Endothelial cell of umbilical vein (primary cell): Measurements from ENCODE around the gene PERCC1. TPM values are rescaled to one million over a fixed set of nuclear protein-coding genes. Genes with fewer than 3 reads are reported as not detected.

Experiments used
- BruUV-seq: library from RNA; stranded (reverse); fragments of 400-500 nt; replicated peaks from 2 replicates; lab custom pipeline; 2021; lab: Mats Ljungman, UMichigan
- CTCF ChIA-PET: fragments of 300-600, 350-600 bp; sonication (Branson Sonifier 250); formaldehyde crosslinking; loops from one replicate; lab custom pipeline; 2021; ENCODE audit warnings: antibody characterized with exemption, inconsistent platforms; lab: Charles Lee
- POLR2A ChIA-PET: fragments of 300-600, 350-600 bp; sonication (Branson Sonifier 250); formaldehyde crosslinking; loops from one replicate; lab custom pipeline; 2021; ENCODE audit warnings: antibody characterized with exemption, inconsistent platforms; lab: Charles Lee
- DNase-seq: peaks from one replicate; pipeline ENCODE4 v3.0.0-alpha.2; 2011; ENCODE audit warnings: low read depth, low spot score
- FAIRE-seq: peaks from 2 replicates; lab custom pipeline; 2011; peaks lifted over from hg19 to GRCh38; lab: Jason Lieb, UNC
- H2AFZ ChIP-seq: 2 replicates; pipeline ENCODE4 v1.6.0; 2012; ENCODE audit warnings: low read depth, low read length, control low read depth, inconsistent platforms
- H3K27ac ChIP-seq: 2 replicates; pipeline ENCODE4 v1.5.1; 2011; ENCODE audit warnings: low read depth, mild to moderate bottlenecking, control low read depth, low read length, moderate library complexity; ENCODE audit not compliant: insufficient read depth
- H3K27me3 ChIP-seq, 2 experiments: 2 replicates each; pipeline versions ENCODE4 v1.6.0 to v1.6.1; 2011; ENCODE audit warnings: low read length in 2 of 2, mixed read lengths in 1 of 2; ENCODE audit not compliant: control insufficient read depth in 2 of 2, insufficient read depth in 2 of 2
- H3K36me3 ChIP-seq, 2 experiments: 2 replicates in 1 of 2; 3 replicates in 1 of 2; pipeline ENCODE4 v1.5.1; 2011; ENCODE audit warnings: low read length in 2 of 2, mild to moderate bottlenecking in 1 of 2, moderate library complexity in 1 of 2; ENCODE audit not compliant: control insufficient read depth in 2 of 2, insufficient read depth in 2 of 2; ENCODE audit errors: extremely low read depth in 1 of 2
- H3K4me1 ChIP-seq: 3 replicates; pipeline ENCODE4 v1.5.1; 2011; ENCODE audit warnings: mild to moderate bottlenecking, low read length; ENCODE audit not compliant: control insufficient read depth, insufficient read depth; ENCODE audit errors: extremely low read depth
- H3K4me2 ChIP-seq: 2 replicates; pipeline ENCODE4 v1.6.1; 2011; ENCODE audit warnings: low read length, control low read depth, mixed read lengths; ENCODE audit not compliant: insufficient read depth
- H3K4me3 ChIP-seq, 3 experiments: fragments of 200-600 bp in 1 of 3; sonication (generic), shearing (Covaris generic) in 1 of 3; replicated peaks in 1 of 3; 2 replicates each; pipeline ENCODE4 v1.5.1; 2011 to 2016; ENCODE audit warnings: control low read depth in 3 of 3, low read length in 3 of 3, mild to moderate bottlenecking in 2 of 3, inconsistent platforms in 1 of 3, low read depth in 1 of 3, moderate library complexity in 1 of 3; ENCODE audit not compliant: insufficient read depth in 1 of 3
- H3K79me2 ChIP-seq: 2 replicates; pipeline ENCODE4 v1.6.0; 2012; ENCODE audit warnings: low read length, inconsistent platforms; ENCODE audit not compliant: control insufficient read depth, insufficient read depth
- H3K9ac ChIP-seq: replicated peaks from 2 replicates; pipeline ENCODE3; 2011; ENCODE audit warnings: low read length, control low read depth; ENCODE audit not compliant: insufficient read depth; ENCODE audit errors: extremely low read depth
- H3K9me1 ChIP-seq: replicated peaks from 3 replicates; pipeline ENCODE4 v1.6.0; 2011; ENCODE audit warnings: mild to moderate bottlenecking, low read length; ENCODE audit not compliant: control insufficient read depth, insufficient read depth; ENCODE audit errors: extremely low read depth
- H3K9me3 ChIP-seq: replicated peaks from 2 replicates; pipeline ENCODE4 v1.5.1; 2012; ENCODE audit warnings: low read length, inconsistent platforms; ENCODE audit not compliant: control insufficient read depth, insufficient read depth
- H4K20me1 ChIP-seq: replicated peaks from 2 replicates; pipeline ENCODE3; 2011; ENCODE audit warnings: mild to moderate bottlenecking, low read length; ENCODE audit not compliant: control insufficient read depth, insufficient read depth; ENCODE audit errors: extremely low read depth
- EZH2 ChIP-seq: IDR thresholded peaks from 2 replicates; pipeline ENCODE4 v1.6.1; 2012; ENCODE audit warnings: borderline replicate concordance, low read depth, mild to moderate bottlenecking, moderate library complexity, low read length, inconsistent platforms; ENCODE audit not compliant: severe bottlenecking
- FOS ChIP-seq: IDR thresholded peaks from 2 replicates; pipeline ENCODE4 v1.6.1; 2011; ENCODE audit warnings: mild to moderate bottlenecking, low read length, moderate library complexity, borderline replicate concordance; ENCODE audit not compliant: insufficient read depth
- GATA2 ChIP-seq: IDR thresholded peaks from 2 replicates; pipeline ENCODE4 v1.7.0; 2011; ENCODE audit warnings: low read depth, mild to moderate bottlenecking, moderate library complexity, mixed read lengths, low read length; ENCODE audit not compliant: insufficient read length, insufficient read depth
- JUN ChIP-seq: IDR thresholded peaks from 2 replicates; pipeline ENCODE4 v1.6.1; 2011; ENCODE audit warnings: borderline replicate concordance, low read depth; ENCODE audit not compliant: insufficient read length, insufficient read depth
- MYC ChIP-seq: IDR thresholded peaks from one replicate; pipeline ENCODE4 v1.6.1; 2011; ENCODE audit warnings: mild to moderate bottlenecking, low read depth, low read length
- POLR2A ChIP-seq: IDR thresholded peaks from 2 replicates; pipeline ENCODE4 v1.6.1; 2012; ENCODE audit warnings: low read depth, mild to moderate bottlenecking, control low read depth, low read length
- POLR2AphosphoS5 ChIP-seq: IDR thresholded peaks from 2 replicates; pipeline ENCODE4 v1.6.1; 2012; ENCODE audit warnings: low read depth, mild to moderate bottlenecking, control low read depth, low read length, moderate library complexity; ENCODE audit not compliant: insufficient read depth
- dilution Hi-C: fragments of 300-500 bp; cut with MboI; formaldehyde crosslinking; loops from one replicate; pipeline ENCODE4 v1.15.0; 2019; ENCODE audit warnings: low sequenced_read_pairs; ENCODE audit not compliant: extremely low pct_ligation_motif_present
- intact Hi-C: fragments of 100-400 bp; cut with micrococcal nuclease; formaldehyde crosslinking; loops from one replicate; pipeline ENCODE4 v1.10.0; 2022
- polyA plus RNA-seq, 4 experiments: library from polyadenylated mRNA; depleted of rRNA in 3 of 4; stranded (reverse) in 3 of 4; unstranded in 1 of 4; fragments of >200 nt; gene quantifications; 2 replicates each; pipeline versions ENCODE4 v1.2.1 to v1.2.3, GENCODE V29; 2011 to 2012; ENCODE audit warnings: missing spikeins in 1 of 4
- total RNA-seq: library from RNA; stranded (reverse); gene quantifications from 2 replicates; pipeline ENCODE4 v1.2.3, GENCODE V29; 2021
- TF ChIP-seq, protein P1 (sequence below), 2 donors: IDR thresholded peaks; 1 replicate in 1 of 2; 2 replicates in 1 of 2; pipeline ENCODE4 v1.5.1; 2011; ENCODE audit warnings: low read length in 2 of 2, mild to moderate bottlenecking in 2 of 2, moderate library complexity in 2 of 2, control low read depth in 1 of 2, inconsistent platforms in 1 of 2, low read depth in 1 of 2; ENCODE audit not compliant: insufficient read depth in 1 of 2; ENCODE audit errors: extremely low read depth in 1 of 2
- TF ChIP-seq, protein P2 (sequence below): IDR thresholded peaks from 2 replicates; pipeline ENCODE4 v1.6.1; 2011; ENCODE audit not compliant: insufficient read depth, insufficient read length

The PERCC1 gene
- total and polyA plus RNA-seq, 2 donors (not counting 3 experiments of a cell fraction or from before 2014, with no cell fraction given), result not detected

DNA sequence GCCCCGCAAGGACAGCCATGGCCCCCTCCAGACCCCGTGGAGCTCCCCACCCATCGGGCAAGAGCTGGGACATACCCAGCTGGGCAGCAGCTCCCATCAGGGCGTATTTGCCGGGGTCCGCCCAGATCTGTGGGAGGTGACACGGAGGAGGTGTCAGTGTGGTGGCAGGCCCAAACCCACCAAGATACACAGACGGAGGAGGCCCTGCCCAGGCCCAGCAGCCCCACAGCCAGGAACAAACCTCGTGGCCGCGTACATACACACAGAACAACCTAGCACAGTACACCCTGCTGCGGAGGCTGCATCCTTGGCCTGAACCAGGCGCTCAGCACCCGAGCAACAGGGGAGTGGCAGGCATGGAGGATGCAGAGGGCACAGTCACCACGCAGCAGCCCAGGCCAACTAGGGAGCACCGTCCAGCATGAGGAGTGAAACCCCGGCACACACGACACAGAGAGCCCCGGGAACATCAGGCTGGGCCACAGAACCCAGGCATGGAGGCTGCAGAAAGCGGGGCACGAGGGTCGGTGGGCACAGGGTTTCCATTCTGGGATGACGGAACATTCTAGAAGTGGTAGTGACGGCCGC, 18.4 kb downstream of the PERCC1 start:
- Histone ChIP-seq H3K9ac (no peak overlapping the region), H2AFZ (no peak overlapping the region), H3K36me3 (peaks cover 0 to 43% of the 10 kb centered on the region in 2 experiments), H3K27me3 (no peaks in the 10 kb centered on the region), H3K9me1 (no peaks in the 10 kb centered on the region), H3K79me2 (no peaks in the 10 kb centered on the region), H3K27ac (no peak overlapping the region), H3K9me3 (no peaks in the 10 kb centered on the region), H3K4me3 (no peak overlapping the region), H4K20me1 (no peaks in the 10 kb centered on the region), H3K4me1 (no peaks in the 10 kb centered on the region), H3K4me2 (no peak overlapping the region)
- FAIRE-seq (no peak), DNase-seq (no peak)
- POLR2A ChIA-PET, result no interaction called here
- no peak for TF ChIP-seq GATA2
- no TSS peak for BruUV-seq
- dilution Hi-C loops (no loop called here), intact Hi-C loops (no loop called here)
- CTCF ChIA-PET, result no interaction called here

DNA sequence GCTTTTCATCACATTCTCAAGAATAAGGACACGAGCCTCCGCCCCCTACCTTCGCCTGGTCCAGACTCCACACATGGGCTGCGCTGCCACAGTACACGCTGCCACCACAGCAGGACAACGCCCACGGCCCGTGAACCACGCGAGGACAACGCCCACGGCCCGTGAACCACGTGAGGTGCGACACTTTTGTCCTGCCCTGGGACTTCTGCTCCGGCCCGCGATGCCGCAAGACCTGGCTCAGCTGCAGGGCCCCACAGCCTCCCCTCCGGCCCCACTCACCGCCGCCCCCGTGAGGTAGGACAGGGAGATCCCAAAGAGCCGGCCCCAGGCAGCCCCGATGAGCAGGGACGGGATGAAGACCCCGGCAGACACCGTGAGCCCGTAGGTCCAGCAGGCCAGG, 19.3 kb downstream of the PERCC1 start:
- H4K20me1 ChIP-seq, result no peaks in the 10 kb centered on the region
- peaks cover 0 to 51% of the 10 kb centered on the region in 2 experiments for H3K36me3 ChIP-seq
- no peak for FAIRE-seq
- ChIA-PET CTCF (no interaction called here), POLR2A (no interaction called here)
- no peaks in the 10 kb centered on the region for H3K9me1 ChIP-seq
- no peak overlapping the region for H3K4me3 ChIP-seq
- intact Hi-C loops (no loop called here), dilution Hi-C loops (no loop called here)
- BruUV-seq, result no TSS peak
- no peaks in the 10 kb centered on the region for H3K27me3 ChIP-seq
- H3K4me1 ChIP-seq, result no peaks in the 10 kb centered on the region
- H3K9ac ChIP-seq, result no peak overlapping the region
- H3K9me3 ChIP-seq, result no peaks in the 10 kb centered on the region
- no peak overlapping the region for H2AFZ ChIP-seq
- H3K79me2 ChIP-seq, result no peaks in the 10 kb centered on the region
- H3K4me2 ChIP-seq, result no peak overlapping the region
- no peak for DNase-seq
- TF ChIP-seq GATA2 (no peak), FOS (no peak), MYC (no peak), POLR2A (no peak), EZH2 (no peak), POLR2AphosphoS5 (no peak), JUN (no peak)
- TF ChIP-seq, protein P1, sequence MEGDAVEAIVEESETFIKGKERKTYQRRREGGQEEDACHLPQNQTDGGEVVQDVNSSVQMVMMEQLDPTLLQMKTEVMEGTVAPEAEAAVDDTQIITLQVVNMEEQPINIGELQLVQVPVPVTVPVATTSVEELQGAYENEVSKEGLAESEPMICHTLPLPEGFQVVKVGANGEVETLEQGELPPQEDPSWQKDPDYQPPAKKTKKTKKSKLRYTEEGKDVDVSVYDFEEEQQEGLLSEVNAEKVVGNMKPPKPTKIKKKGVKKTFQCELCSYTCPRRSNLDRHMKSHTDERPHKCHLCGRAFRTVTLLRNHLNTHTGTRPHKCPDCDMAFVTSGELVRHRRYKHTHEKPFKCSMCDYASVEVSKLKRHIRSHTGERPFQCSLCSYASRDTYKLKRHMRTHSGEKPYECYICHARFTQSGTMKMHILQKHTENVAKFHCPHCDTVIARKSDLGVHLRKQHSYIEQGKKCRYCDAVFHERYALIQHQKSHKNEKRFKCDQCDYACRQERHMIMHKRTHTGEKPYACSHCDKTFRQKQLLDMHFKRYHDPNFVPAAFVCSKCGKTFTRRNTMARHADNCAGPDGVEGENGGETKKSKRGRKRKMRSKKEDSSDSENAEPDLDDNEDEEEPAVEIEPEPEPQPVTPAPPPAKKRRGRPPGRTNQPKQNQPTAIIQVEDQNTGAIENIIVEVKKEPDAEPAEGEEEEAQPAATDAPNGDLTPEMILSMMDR (IDR thresholded peaks at IDR 0.05; ENCODE audit: extremely low read depth in 1 of 2, insufficient read depth in 1 of 2, low read depth in 1 of 2, low read length in 2 of 2), result no peak
- TF ChIP-seq, protein P2, sequence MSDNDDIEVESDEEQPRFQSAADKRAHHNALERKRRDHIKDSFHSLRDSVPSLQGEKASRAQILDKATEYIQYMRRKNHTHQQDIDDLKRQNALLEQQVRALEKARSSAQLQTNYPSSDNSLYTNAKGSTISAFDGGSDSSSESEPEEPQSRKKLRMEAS, result no peak
- no peak overlapping the region for H3K27ac ChIP-seq
